Amniotic stem cell (primary cell): ENCODE data around the gene MAP7.
"Not testable (repeated sequence)": the region's sequence is repeated elsewhere in the genome, so short reads cannot be mapped to it uniquely, and the experiment has no call there.

Experiments used
- DNase-seq: peaks from one replicate; lab custom pipeline; 2025; lab: John Stamatoyannopoulos, UW

The MAP7 gene

DNA sequence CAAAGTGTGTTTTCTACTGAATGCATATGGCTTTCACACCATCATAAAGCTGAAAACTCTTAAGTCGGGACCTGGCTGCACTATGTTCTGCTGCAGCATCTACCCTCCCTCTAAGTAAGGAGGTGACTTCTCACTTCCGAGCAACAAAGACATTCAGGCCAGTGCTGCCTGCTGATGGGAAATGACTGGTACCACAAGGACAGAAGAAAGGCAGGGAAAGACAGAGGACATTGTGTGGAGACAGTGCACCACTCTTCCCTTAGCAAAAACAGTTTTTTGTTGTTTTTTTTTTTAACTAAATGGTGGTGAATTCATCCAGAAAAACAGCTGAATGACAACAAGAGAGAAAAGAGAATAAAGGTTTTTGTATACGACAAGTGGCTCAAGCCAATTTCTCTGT lies 81.5 kb downstream of the MAP7 start:
- DNase-seq: no peak

DNA sequence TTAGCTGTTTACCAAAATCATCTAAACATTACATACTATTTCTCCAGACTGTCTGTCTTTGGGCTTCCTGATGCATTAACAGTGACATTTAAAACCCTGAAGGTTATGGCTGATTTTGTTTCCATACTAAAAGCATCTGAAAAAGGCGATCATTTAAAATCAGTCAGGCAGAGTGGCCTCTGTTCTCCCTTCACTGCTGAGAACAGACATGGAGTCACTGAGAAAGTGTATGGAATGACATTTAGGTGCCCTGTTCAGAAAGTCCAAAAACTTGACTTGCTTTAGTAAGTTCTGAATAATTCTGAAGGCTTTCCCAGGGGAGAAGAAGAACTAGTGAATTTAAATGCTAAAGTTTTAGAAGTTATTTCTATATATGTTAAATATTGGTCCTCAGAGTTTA lies 83.0 kb downstream of the MAP7 start:
- DNase-seq: no peak

DNA sequence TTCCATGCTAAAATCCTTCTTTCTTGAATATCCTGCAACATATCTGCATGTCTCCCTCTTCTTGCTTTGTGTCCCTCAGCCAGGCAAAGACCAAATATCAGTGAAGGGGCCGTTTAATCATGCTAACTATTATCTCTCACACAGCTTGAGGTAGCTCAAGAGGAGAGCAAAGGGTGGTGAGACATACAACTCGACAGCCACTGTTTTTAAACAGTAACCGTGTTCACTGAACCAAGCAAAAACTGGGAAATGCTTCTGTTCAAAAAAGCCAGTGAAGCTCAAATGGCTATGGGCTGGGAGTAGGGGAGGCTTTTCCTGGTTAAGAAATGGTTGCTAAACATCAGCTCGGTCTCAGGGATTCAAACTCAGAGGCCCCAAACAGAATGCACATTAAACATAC lies 83.4 kb downstream of the MAP7 start:
- no peak for DNase-seq

DNA sequence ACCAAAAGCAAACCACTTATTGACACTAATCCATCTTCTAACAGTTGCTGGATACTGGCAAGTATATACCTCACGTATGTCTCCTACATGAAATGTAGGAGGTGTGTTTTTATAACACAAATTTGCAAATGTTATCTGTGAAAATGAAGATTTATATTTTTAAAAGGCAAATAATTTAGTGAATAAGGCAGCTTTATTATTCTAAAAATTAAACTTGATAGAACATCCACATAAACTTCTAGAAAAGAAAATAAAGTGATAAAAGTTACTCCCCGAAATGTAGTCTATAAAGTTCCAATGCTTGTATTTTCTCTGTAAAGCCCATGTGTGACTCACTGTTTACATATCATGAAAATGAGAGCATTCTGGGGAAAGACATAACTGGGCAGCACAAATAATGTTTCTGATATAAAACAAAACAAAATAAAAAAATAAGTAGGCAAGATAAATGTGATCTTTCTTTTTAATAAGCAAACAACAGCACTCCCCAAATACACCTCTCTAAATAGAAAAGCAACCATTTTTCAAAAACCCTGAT lies 84.4 kb downstream of the MAP7 start:
- no peak for DNase-seq

DNA sequence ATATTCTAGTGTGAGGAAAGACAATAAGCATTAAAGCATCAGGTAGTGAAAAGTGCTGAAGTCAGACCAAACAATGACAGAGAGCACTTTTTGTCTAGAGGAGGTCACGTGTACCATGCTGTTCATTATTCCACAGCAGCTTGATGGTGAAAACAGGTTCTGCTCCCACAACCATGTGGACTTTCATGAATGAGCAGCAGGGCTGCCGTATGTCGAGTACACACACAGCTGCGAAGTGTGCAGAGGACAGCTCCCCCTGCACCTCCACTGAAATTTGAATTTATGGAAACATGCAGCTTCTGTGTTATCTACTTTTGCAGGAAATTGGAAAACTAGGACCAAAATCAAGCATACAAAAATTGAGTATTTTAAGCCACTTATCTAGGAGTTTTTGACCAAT lies 85.3 kb downstream of the MAP7 start:
- DNase-seq: no peak

DNA sequence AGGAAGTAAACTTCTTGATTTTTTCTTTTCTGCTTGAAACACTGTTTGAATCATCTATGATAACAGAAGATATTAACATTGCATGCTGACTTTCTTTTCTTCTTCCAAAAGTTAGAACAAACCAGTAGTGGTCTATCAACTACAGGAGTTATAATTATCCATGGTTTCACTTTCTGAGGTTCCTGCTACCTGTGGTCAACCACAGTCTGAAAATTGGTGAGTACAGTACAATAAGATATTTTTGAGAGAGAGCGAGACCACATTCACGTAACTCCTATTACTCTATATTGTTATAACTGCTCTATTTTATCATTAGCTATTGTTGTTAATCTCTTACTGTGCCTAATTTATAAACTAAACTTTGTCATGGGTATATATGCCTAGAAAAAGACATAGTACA lies 86.1 kb downstream of the MAP7 start:
- no peak for DNase-seq

DNA sequence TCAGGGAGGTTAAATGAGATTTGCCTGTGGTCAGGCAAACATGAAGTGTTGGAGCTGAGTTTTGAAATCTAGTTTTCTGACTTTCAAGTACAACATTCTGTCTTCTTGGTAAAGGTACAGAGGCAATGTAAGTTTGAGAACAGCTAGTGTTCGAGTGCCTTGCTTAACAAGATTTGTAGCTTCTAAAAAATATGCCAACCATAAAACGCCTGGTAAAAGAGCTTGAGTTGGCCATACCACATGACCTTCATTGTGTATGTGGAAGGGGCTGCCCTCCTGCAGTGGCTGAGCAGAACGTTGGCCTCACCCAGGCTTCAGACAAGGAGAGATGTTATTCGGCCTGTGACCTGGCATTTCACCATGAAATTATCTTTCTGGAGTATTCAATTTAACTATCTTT lies 86.5 kb downstream of the MAP7 start:
- DNase-seq: no peak

DNA sequence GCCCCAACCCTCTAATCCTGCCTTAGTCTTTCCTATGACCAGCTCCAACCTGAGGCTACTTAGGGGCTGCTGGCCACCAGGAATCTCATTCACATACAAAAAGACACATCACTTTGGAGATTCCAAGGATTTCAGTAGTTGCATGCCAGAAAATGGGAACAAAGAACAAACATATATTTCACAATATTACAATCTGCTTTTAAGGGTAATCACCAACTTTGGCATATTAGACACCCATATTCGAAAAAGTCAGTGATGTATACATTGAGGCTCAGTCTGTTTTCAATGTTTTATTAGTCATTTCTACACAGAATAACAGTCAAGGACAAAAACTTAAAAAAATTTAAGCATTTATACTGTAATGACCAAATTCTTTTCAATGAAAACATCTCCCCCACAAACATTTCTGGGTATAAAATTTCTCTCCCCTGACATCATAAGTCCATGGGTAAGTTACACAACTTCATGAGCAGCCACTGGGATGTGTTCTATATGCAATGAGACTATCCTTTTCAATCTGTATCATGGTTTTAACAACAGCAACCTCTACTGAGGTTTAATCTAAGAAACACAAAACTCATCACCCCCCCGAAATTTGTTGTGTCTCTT lies 103.5 kb downstream of the MAP7 start:
- no peak for DNase-seq

DNA sequence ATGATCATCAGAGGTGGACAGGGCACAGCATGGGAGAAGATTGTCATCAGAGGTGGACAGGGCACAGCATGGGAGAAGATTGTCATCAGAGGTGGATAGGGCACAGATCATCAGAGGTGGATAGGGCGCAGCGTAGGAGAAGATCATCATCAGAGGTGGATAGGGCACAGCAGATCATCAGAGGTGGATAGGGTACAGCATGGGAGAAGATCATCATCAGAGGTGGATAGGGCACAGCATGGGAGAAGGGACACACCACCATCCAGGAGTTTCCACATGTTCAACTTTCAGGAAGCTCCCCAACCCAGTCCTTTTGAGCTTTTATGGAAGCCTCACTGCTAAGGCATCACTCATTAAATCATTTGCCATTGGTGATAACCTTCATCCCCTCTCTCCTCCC lies 104.1 kb downstream of the MAP7 start:
- DNase-seq: no peak

DNA sequence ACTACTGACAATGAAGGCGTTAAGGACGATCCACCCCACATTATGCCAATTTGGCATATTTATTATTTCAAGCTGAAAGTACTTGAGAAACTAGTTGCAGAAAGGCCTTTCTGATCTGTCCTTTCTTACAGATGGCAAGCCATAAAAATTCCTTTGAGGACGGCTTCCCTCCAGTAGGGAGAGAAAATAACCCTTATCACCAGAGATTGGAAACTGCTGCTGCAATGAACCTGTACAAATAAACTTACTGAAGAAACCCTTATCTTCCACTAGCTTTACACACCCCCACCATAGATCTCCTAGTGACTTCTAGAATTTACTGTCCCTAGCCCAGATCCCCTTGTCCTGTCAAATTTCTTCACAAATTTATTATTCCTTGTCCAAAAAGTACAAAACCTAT lies 105.2 kb downstream of the MAP7 start:
- no peak for DNase-seq

DNA sequence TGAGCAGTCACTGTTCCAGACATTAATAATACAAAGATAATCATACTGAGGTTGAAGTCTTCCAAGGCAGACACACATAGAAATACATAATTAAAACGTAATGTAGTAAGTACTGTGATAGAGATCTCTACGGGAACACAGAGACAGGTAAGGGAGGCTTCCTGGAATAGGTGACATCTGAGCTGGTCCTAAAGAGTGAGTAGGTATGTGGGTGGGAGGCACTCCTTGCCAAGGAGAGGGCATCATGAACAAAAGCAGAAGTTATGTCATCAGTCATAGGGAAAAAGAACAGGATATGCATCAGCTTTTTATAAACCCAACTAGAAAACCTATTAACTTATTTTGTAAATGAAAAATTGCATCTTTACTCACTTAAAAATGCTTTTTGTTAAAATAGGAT lies 110.0 kb downstream of the MAP7 start:
- no peak for DNase-seq

DNA sequence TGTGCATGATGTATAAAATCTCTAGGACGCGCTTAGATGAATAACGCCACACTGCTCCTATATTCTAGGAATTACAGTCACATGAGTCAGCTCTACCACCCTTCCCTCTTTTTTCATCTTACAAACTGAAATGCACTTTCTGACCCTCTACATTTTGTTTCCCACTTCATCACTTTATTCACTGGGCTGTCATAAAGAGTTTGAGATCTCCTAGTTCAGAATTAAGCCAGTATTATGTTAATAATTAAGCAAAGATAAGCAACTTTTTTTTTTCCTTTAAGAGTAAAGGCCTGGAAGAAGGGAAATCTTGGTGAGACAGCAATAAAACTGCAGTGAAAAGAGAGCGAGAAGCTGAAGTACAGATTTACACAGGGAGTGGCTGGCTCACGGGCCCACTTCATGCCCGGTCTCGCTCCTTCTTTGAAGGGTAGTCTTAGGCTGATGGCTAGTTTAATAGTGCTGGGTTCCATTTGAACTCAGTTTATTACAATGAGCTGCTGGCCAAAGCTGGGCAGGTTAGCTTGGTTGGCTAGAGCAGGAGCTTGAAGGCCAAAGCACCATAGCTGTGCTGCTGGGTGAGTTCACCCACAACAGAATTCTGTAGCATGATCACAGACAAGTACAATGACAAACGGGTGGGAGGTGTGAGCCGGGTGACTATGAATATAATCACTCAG lies 110.6 kb downstream of the MAP7 start:
- DNase-seq: no peak

DNA sequence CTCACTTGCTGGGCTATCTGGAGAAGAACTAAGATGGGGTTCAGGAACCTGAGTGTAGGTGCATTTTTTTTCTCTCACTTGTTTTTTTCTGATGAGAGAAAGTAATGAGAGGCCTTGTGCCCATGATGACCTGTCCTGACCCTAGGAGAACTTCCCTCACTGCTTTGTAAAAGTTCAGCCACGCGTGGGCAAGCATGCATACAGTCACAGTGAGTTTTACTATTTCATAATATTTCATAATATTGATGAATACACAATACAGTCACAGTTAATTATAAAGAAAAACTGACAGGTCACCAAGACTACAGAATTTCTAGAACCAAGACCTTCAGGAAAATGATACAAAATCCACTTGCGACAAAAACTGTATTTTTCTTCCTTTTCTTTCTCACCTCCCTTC lies 111.8 kb downstream of the MAP7 start:
- no peak for DNase-seq

DNA sequence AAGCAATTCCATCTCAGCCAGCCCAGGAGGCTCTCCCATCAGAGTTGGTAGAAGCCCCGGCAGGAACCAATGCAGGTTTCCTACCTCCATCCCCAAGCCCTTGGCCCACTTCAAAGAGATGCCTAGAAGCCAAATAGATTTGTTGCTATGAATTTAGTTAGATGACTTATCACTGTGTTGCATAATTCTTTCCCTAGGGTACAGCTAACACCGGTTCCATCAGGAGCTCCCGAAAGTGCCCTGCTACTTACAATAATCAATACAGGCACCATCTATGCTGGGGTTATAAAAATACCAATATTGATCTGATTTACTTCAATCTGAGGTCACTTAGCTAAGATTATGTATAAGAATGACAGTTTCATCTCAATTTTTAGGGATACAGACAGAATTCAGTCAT lies 113.0 kb downstream of the MAP7 start:
- DNase-seq: no peak

DNA sequence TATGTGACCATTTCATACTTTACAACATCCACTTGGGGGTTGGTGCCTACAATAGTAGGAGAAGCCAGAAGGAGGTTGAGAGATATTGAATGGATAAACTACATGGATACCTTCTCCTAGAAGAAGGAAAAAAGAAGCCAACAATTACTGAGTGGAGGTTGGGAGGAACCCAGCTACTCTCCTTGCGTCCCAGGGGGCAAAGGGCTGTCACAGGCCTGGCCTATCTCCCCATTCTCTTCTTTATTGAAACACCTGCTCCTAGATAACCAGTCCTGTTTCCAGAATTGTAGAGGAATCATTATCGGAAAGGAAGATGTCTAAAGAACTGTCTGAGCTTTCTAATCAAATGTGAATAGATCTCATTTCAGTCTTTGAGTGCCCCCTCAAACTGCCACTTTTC lies 115.1 kb downstream of the MAP7 start:
- no peak for DNase-seq

DNA sequence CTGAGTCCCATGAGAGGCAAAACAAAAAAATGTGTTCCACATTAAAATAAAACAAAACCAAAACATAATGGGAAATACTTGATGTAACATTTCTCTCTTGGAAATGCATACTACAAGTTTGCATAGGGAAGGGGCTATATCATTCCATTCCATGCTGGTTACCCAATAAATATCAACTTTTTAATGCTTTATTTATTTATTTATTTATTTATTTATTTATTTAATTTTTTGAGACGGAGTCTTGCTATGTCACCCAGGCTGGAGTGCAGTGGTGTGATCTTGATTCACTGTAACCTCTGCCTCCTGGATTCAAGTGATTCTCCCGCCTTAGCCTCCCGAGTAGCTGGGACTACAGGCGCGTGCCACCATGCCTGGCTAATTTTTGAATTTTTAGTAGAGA lies 118.9 kb downstream of the MAP7 start:
- DNase-seq: not testable (repeated sequence)

DNA sequence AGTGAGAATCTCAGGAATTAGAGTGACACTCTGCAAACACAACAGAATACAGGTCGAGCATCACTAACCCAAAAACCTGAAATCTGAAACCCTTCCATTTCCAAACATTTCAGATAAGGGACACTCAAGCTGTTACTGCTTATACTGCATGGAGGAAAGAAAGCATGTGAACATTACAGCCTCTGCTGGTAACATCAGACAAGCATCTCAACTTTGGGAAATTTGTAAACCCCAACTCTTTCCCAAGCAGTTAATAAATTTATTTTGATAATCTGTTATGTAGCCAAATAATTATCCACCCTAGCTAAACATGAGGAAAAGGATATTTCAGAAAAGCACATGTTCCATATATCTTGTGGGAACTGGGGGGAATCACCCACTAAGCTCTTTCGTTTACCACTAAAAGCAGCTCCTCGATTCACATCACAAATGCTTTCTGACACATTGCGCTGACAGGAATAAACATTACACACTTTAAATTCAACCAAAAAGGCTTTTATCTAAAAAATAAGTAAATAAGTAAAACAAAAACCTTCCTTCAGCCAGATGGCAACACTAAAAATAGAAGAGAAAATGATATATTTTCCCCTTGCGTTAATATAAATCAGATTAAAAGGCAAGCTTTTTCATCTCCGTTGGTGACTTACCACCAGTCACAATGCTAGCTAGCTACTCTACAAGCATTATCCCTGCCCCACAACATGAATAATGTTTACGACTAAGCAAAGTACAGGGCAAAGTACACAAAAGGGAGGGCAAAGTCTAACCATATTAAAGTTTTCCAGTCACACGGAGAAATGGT lies 120.8 kb downstream of the MAP7 start:
- DNase-seq: no peak

DNA sequence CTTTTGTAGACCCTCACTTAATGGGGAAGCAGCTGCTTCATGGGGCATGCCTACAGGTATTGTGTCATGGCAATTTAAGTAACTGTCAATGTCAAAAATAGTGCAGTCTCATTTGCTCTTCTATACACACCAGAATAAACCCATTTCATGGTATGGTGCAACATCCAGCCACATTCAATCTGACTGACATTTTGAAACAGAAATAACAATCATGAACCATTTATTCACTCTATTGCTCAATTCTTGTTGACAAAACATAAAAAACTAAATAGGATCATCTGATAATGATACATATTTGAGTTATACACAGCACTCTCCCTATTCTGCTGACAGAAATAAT lies 122.9 kb downstream of the MAP7 start:
- no peak for DNase-seq

DNA sequence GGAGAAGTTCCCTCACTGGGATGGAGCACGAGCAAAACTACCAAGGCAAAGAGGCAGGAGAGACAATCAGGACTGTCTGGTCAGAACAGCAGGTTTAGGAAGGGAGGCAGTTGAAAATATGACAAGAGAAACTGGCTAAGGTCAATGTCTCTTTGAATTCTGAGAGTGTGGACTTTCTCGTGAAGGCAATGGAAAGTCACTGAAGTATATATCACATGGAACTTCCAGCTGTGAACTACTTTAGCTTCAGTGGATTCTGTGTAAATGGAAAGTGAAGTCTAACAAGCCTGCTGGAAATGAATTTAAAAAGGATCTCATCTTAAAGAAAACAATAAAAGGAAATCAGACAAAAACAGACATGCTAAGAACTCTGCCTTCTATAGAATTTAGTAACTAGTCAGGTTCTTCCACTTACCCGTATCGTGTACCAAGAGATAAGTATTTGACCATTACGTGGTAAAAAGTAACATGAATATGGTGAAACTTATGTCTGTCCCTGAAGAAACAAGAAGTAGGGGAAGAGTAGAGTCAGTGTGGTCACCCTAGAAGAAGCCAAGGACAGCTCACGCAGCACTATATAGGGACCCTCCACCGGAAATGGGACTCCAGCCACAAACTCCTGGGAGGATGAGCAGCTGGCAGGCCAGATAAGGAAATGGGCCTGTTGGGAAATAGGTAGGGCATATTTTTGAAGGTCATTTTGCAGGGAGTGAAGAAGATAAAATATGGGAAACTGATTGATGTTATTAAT lies 123.4 kb downstream of the MAP7 start:
- DNase-seq: no peak

DNA sequence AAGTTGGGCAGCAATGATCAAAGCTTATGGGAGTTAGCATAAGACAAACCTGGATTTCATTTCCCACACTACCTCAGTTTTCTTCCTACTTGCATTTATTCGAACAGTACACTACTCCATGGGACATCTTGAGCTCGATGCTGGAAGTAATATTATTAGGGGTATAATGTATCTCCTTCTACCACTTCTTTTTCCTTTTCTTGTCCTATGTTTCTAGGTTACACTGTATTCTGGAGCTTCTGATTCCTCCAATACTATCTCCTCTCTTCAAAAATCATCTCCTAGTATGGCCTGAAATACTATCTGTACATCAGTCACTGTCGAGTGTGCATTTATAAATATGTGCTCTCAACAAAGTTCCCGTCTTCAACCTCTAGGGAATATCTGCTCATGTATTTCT lies 124.4 kb downstream of the MAP7 start:
- DNase-seq: no peak

DNA sequence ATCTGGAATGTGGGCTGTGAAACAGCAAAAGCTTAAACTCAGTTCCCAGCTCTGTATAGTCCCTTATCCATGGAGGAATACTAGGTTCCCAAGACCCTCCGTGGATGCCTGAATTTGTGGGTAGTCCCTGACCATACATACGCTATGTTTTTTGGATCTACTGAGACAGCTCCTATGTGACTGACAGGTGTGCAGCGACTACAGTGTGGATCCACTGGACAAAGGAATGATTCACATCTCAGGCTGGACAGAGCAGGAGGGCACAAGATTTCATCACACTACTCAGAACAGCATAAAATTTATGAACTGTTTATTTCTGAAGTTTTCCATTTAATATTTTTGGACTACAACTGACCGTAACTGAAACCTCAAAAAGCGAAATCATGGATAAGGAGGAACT lies 125.3 kb downstream of the MAP7 start:
- DNase-seq: no peak

DNA sequence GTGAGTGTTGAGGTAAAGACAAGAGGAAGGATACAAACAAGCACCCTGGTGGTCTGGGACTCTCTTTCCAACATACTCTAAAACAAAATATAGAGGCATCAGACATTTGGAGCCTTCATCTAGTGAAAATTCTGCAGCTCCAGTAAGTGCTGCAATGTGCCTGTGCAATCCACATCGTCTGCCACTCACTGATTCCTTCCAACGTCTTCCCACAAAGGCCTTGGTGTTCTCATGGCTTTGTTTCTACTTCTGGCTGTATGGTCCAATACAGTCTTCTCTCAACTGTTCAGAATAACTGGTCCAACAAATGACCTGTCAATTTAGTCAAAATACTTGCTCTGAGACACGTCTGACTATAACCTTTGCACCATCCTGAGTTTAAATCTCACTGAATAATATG lies 125.8 kb downstream of the MAP7 start:
- DNase-seq: no peak
